IPS-20b (cell line): Measurements from ENCODE around the gene NDUFS7.

Experiments used
- H3K27ac ChIP-seq: one replicate; pipeline ENCODE4 v1.5.1; 2013; ENCODE audit warnings: low read length
- H3K27me3 ChIP-seq: 2 replicates; pipeline ENCODE4 v1.6.1; 2013; ENCODE audit warnings: mild to moderate bottlenecking, low read length, inconsistent platforms; ENCODE audit not compliant: insufficient read depth
- H3K36me3 ChIP-seq: 2 replicates; pipeline ENCODE4 v1.6.1; 2013; ENCODE audit warnings: low read depth, mild to moderate bottlenecking, inconsistent platforms, low read length, moderate library complexity; ENCODE audit not compliant: insufficient read depth
- H3K4me1 ChIP-seq: 2 replicates; pipeline ENCODE4 v1.6.1; 2013; ENCODE audit warnings: mild to moderate bottlenecking, control low read depth, inconsistent platforms, low read length, moderate library complexity; ENCODE audit not compliant: insufficient read depth
- H3K4me3 ChIP-seq: 2 replicates; pipeline ENCODE4 v1.5.1; 2013; ENCODE audit warnings: mild to moderate bottlenecking, low read length, inconsistent platforms
- H3K9ac ChIP-seq: 2 replicates; pipeline ENCODE4 v1.6.1; 2013; ENCODE audit warnings: low read depth, mild to moderate bottlenecking, inconsistent platforms, low read length, moderate library complexity
- H3K9me3 ChIP-seq: 2 replicates; pipeline ENCODE4 v1.6.1; 2013; ENCODE audit warnings: mild to moderate bottlenecking, low read depth, low read length, inconsistent platforms; ENCODE audit not compliant: insufficient read depth

Gene NDUFS7

DNA sequence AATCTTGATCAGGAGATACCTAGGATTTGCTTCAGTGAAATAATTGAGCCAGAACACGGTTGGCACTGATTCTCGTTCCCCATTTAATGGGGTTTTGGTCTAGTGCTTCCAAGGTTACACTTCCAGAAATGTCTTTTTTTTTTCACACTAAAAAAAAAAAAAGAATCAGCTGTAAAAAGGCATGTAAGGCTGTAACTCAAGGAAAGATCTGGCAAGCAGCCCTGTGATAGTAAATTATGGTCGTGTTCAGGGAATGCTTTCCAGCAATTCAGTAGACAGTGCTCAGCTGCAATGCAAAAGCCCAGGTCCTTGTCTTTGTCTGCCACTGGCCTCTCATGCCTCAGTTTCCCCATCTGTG is 27.2 kb upstream of the NDUFS7 start:
- Histone ChIP-seq H3K4me3 (peak overlapping the region; percentile 76), H3K9me3 (no peaks in the 10 kb centered on the region), H3K4me1 (peaks cover 31% of the 10 kb centered on the region), H3K36me3 (peaks cover 48% of the 10 kb centered on the region), H3K27ac (no peak overlapping the region), H3K27me3 (no peaks in the 10 kb centered on the region), H3K9ac (peak overlapping the region; percentile 81; the same call in 1 of the 2 replicates)

DNA sequence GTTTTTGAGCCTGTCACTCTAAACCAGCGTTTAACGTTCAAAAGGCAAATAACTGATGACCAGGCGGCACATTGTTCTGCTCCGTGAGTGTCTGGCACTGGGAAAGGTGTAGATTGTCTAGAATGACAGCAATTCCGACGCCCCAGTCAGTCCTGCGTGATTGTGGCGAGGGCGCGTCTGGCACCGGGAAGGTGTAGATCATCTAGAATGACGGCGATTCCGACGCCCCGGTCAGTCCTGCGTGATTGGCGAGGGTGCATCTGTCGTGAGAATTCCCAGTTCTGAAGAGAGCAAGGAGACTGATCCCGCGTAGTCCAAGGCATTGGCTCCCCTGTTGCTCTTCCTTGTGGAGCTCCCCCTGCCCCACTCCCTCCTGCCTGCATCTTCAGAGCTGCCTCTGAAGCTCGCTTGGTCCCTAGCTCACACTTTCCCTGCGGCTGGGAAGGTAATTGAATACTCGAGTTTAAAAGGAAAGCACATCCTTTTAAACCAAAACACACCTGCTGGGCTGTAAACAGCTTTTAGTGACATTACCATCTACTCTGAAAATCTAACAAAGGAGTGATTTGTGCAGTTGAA is 26.1 kb upstream of the NDUFS7 start:
- peaks cover 59% of the 10 kb centered on the region for H3K36me3 ChIP-seq

DNA sequence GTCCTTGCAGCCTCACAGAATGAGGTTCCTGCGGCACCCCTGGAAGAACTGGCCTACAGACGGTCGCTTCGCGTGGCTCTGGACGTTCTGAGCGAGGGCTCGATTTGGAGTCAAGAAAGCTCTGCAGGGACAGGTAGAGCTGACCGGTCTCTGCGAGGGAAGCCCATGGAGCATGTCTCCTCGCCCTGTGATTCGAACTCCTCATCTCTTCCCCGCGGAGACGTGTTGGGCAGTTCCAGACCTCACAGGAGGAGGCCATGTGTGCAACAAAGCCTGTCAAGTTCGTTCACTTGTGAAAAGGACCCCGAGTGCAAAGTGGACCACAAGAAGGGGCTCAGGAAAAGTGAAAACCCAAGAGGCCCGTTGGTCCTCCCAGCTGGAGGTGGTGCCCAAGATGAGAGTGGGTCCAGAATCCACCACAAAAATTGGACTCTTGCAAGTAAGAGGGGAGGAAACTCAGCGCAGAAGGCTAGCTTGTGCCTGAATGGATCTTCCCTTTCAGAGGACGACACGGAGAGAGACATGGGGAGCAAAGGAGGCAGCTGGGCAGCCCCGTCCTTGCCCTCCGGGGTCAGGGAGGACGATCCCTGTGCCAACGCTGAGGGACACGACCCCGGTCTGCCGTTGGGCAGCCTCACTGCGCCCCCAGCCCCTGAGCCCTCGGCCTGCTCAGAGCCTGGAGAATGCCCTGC is 23.4 kb upstream of the NDUFS7 start:
- H3K4me3 ChIP-seq, result no peak overlapping the region
- H3K36me3 ChIP-seq, result peaks cover 84% of the 10 kb centered on the region
- H3K4me1 ChIP-seq, result peaks cover 31% of the 10 kb centered on the region
- no peak overlapping the region for H3K9ac ChIP-seq
- H3K27ac ChIP-seq, result no peak overlapping the region
- H3K27me3 ChIP-seq, result no peaks in the 10 kb centered on the region
- H3K9me3 ChIP-seq, result no peaks in the 10 kb centered on the region

More for the DNA sequence above, 26.1 kb upstream of the NDUFS7 start:
- H3K4me3 ChIP-seq, result peak overlapping the region; percentile 34
- H3K27ac ChIP-seq, result no peak overlapping the region
- no peaks in the 10 kb centered on the region for H3K9me3 ChIP-seq
- peak overlapping the region; percentile 30; the same call in 1 of the 2 replicates for H3K9ac ChIP-seq
- no peaks in the 10 kb centered on the region for H3K27me3 ChIP-seq
- H3K4me1 ChIP-seq, result peaks cover 31% of the 10 kb centered on the region

DNA sequence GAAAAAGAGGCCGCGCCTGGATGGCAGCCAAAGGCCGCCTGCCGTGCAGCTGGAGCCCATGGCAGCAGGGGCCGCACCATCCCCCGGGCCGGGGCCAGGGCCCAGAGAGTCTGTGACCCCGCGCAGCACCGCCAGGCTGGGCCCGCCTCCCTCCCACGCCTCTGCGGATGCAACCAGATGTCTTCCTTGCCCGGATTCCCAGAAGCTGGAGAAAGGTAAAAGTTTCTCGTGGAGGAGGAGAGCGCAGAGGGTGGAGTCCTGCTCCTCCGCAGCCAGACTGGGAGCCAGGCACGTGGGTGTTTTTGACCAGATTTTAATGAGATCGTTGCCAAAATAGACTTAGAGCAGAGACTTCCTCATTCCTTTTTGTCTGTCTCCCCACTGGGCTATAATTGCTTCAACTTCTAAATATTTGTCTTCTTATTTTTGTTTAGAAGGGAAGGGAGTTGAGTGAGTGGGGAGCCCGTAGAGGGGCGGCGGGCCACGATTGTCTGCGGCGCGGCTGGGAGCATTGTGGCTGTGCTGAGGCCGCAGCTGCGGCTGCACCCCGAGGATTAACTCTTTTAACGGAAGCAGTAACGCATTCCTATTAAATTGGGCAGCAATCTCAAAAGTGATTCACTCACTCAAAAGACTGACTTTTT is 22.8 kb upstream of the NDUFS7 start:
- peaks cover 28% of the 10 kb centered on the region for H3K4me1 ChIP-seq
- H3K4me3 ChIP-seq, result 0 out of 2 replicates have a peak overlapping the region, but pooled peaks have one; percentile 22
- peaks cover 90% of the 10 kb centered on the region for H3K36me3 ChIP-seq
- no peaks in the 10 kb centered on the region for H3K27me3 ChIP-seq
- no peak overlapping the region for H3K27ac ChIP-seq
- H3K9me3 ChIP-seq, result no peaks in the 10 kb centered on the region
- no peak overlapping the region for H3K9ac ChIP-seq

DNA sequence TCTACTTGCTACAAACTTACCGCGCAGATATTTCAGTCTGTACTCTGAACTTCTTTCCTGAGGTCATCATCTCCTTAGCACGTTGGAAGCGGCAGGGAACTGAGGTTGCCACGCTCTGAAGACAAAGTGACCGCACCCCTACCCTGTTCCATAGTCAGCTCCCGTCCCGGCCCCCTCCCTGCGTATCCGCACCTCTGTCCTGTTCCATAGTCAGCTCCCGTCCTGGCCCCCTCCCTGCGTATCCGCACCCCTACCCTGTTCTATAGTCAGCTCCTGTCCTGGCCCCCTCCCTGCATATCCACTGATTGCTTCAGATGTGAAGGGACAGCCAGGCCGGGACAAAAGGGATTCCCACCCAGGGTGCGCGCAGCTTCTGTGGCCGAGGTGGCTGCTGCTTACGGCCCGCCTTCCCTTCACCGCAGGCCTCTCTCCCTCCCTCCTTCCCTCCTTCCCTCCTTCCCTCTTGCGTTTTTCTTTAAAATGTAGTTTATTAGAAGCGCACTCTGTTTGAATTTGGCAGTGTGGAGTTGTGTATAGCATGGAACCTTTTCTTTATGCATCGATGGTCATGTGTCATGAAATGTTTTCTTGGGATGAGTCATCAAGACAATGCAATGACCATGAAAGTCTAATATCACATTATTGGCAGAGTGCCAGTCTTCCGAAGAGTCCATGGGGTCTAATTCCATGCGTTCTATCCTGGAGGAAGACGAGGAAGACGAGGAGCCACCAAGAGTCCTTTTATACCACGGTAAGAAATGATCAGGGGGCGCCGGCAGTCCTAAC is 21.9 kb upstream of the NDUFS7 start:
- Histone ChIP-seq H3K9me3 (no peaks in the 10 kb centered on the region), H3K4me3 (no peak overlapping the region), H3K27me3 (no peaks in the 10 kb centered on the region), H3K4me1 (peaks cover 19% of the 10 kb centered on the region), H3K27ac (no peak overlapping the region), H3K9ac (no peak overlapping the region), H3K36me3 (peaks cover 95% of the 10 kb centered on the region)

DNA sequence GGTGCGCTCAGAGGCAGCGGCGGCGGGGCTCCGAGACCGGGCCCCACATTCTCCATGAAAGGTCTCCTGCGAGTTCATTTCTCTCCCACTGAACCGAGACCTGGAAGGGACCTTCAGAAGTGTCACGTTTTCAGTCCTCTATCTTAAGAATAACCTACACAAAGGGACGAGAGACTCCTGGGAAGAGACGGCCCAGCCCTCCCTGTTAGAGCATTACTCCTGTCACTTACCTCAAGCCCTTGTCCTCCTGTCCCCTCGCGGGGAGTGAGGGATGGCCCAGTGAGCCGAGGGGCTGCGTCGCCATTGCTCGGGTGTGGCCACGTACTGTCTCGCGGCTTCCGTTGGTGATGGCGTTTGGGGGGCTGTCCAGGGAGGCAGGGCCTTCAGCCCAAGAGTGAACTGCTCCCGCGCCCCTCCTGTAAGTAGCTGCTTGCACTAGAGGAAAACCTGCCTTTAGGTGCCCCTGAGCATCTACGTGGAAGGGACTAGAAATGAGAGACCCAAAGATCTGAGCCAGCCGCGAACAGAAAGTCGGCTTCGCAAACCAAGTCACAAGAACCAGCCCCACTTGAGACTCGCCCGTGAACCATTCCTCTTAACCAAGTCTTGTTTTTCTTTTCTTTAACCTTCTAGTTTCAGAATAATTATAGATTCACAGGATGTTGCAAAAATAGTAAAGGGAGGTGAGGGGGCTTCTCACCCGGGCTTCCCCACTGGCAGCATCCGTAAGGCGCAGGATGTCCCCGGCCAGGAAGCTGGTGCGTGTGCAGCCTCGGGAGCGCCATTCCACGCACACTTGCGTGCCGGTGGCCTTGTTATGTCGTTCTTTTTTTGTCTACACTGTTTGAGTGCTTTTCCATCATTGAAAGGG is 21.1 kb upstream of the NDUFS7 start:
- peaks cover 95% of the 10 kb centered on the region for H3K36me3 ChIP-seq
- H3K27ac ChIP-seq, result no peak overlapping the region
- H3K9ac ChIP-seq, result no peak overlapping the region
- no peak overlapping the region for H3K4me3 ChIP-seq
- no peaks in the 10 kb centered on the region for H3K9me3 ChIP-seq
- H3K27me3 ChIP-seq, result no peaks in the 10 kb centered on the region
- H3K4me1 ChIP-seq, result peaks cover 11% of the 10 kb centered on the region

DNA sequence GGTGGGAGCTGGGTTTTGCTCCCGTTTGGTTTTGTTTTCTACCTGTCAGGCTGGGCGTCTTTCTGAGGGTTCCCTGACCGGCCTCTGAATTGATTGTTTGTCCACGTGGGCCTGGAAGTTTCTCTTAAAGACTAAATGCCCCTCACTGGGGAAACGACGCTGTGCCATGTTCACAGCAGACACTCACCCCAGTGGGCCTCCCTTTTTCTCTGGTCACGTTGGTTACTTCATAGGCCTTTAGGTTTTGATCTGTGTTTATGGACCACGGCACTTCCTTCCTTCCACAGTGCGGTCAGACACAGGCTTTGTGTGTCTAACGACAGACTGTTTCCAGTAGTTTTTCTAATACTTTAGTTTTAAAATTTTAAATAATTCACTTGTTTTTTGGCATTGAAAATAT is 20.1 kb upstream of the NDUFS7 start:
- H3K36me3 ChIP-seq, result peaks cover 95% of the 10 kb centered on the region
- no peaks in the 10 kb centered on the region for H3K9me3 ChIP-seq
- no peaks in the 10 kb centered on the region for H3K27me3 ChIP-seq
- H3K4me1 ChIP-seq, result peaks cover 3% of the 10 kb centered on the region
- no peak overlapping the region for H3K4me3 ChIP-seq
- no peak overlapping the region for H3K9ac ChIP-seq
- H3K27ac ChIP-seq, result no peak overlapping the region

DNA sequence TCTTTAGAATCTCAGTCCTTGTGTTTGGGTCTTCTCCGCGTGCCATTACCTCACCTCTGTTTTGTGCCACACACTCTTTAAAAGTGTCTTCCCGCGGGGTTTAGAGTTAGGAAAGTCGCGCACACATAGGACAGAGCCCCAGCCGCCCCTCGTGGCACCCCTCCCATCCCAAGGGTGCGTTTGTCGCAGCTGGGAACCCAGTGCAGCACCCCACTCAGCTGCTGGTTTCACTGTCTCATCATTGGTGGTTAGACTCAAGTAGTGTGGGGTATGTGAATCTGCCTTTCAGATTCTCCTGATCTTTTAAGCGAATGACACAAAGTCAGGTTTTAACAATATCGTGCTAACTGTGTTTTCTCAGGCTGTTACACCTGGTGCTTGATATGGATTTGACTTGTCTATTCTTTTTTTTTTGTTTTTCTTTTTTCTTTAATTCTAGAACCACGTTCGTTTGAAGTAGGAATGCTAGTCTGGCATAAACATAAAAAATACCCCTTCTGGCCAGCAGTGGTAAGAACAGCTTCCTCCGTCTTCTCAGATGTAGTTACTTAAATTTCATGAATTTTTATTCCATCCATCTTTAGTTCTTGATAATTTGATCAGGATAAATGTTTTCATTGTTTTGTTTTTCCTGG is 19.5 kb upstream of the NDUFS7 start:
- no peak overlapping the region for H3K9ac ChIP-seq
- no peak overlapping the region for H3K4me3 ChIP-seq
- H3K36me3 ChIP-seq, result peaks cover 91% of the 10 kb centered on the region
- no peak overlapping the region for H3K27ac ChIP-seq
- H3K4me1 ChIP-seq, result peaks cover 3% of the 10 kb centered on the region; the same call in 1 of the 2 replicates
- H3K27me3 ChIP-seq, result no peaks in the 10 kb centered on the region
- no peaks in the 10 kb centered on the region for H3K9me3 ChIP-seq

DNA sequence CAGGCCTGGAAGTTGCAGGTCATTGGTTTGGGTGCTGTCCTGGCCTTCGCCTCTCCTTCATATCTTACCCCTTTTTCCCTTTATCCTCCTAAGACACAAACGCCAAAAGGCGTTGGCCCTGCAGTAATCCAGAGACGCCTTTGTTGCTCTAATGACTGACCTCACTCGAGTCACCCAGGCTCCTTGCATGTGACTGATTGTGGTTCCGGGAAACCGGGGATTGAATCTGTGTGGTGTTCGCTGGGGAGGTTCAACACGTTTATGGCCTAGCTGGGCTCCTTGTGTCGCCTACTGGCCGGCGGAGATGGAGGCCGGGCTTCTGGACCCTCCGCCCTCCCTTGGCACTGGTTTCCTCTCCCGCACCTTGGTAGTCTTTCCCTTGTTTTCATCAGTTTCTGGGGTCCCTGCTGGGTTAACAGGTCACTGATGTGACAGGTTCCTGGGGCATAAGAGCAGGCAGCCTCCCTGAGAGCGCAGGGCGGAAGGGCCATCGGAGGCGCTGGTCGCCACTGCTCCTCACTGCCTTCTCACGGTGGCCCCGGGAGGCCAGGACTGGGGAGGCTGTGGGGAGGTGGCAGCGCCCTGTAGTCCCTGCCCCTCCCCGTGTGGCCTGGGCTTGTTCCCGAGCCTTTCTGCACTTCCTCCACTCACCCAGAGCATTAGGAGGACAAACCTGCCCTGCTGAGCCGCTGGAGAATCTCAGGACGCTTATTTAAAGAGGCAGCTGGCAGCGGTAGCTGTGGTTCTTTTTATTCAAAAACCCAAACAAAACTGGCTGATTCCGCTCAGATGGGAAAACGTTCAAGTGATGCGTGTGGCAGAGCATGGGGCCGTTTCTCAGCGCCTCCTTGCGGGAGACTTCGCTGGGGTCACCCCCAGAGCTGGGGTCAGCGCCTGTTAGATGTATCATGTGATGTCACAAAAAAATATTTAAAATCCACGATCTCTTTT is 18.1 kb upstream of the NDUFS7 start:
- no peak overlapping the region for H3K9ac ChIP-seq
- peaks cover 91% of the 10 kb centered on the region for H3K36me3 ChIP-seq
- H3K27me3 ChIP-seq, result no peaks in the 10 kb centered on the region
- H3K9me3 ChIP-seq, result no peaks in the 10 kb centered on the region
- H3K27ac ChIP-seq, result no peak overlapping the region
- no peak overlapping the region for H3K4me3 ChIP-seq
- H3K4me1 ChIP-seq, result no peaks in the 10 kb centered on the region; the same call in 1 of the 2 replicates

DNA sequence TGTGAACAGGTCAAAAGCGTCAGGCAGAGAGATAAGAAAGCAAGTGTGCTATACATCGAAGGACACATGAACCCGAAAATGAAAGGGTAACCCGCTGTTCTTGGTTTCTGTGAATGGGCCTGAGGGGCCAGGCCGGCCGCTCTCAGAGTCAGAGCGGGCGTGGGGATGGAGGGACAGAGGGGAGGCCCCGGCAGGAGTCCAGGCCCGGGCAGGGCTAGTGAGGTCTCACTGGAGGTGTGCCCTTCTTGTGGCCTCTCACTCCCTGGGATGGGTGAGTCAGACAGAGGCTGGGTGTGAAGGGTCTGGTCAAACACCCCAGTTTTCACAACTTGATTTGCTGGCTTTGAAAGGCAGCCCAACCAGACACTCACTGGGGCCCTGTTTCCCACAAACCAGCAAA is 17.4 kb upstream of the NDUFS7 start:
- Histone ChIP-seq H3K27ac (no peak overlapping the region), H3K36me3 (peaks cover 91% of the 10 kb centered on the region), H3K9ac (no peak overlapping the region)

More for the DNA sequence above, 17.4 kb upstream of the NDUFS7 start:
- no peaks in the 10 kb centered on the region for H3K27me3 ChIP-seq
- H3K9me3 ChIP-seq, result no peaks in the 10 kb centered on the region
- H3K4me1 ChIP-seq, result no peaks in the 10 kb centered on the region; the same call in 1 of the 2 replicates
- no peak overlapping the region for H3K4me3 ChIP-seq
